OCI-LY7 (cell line): Measurements from ENCODE around the gene RNF212B.
"Not testable (repeated sequence)": the region's sequence is repeated elsewhere in the genome, so short reads cannot be mapped to it uniquely, and the experiment has no call there.

Experiments
- EZH2phosphoT487 ChIP-seq: fragments of 200-600 bp; sonication (generic); IDR thresholded peaks from 2 replicates; pipeline ENCODE4 v1.6.1; 2018; ENCODE audit warnings: low read depth, borderline replicate concordance, mild to moderate bottlenecking, mixed run types, antibody characterized with exemption, low read length, moderate library complexity, mixed read lengths
- TF ChIP-seq, protein P1 (sequence below): fragments of 200-600 bp; sonication (generic); conservative IDR thresholded peaks from 2 replicates; pipeline ENCODE4 v1.5.1; 2014; ENCODE audit warnings: mild to moderate bottlenecking, antibody characterized with exemption, low read length, moderate library complexity, mixed read lengths

GRCh38 chr14:23196487-23196886, 41.2 kb upstream of the RNF212B start:
- TF ChIP-seq, protein P1, sequence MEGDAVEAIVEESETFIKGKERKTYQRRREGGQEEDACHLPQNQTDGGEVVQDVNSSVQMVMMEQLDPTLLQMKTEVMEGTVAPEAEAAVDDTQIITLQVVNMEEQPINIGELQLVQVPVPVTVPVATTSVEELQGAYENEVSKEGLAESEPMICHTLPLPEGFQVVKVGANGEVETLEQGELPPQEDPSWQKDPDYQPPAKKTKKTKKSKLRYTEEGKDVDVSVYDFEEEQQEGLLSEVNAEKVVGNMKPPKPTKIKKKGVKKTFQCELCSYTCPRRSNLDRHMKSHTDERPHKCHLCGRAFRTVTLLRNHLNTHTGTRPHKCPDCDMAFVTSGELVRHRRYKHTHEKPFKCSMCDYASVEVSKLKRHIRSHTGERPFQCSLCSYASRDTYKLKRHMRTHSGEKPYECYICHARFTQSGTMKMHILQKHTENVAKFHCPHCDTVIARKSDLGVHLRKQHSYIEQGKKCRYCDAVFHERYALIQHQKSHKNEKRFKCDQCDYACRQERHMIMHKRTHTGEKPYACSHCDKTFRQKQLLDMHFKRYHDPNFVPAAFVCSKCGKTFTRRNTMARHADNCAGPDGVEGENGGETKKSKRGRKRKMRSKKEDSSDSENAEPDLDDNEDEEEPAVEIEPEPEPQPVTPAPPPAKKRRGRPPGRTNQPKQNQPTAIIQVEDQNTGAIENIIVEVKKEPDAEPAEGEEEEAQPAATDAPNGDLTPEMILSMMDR, result not testable (repeated sequence)
- TF ChIP-seq EZH2phosphoT487, result not testable (repeated sequence)
